ENCODE data around the gene TOP3B. TPM values are rescaled to one million over a fixed set of nuclear protein-coding genes. Genes with fewer than 3 reads are reported as not detected.
A peak's percentile ranks its signal among the peaks of the same experiment; 100 is the strongest.

Gene TOP3B
- total RNA-seq, 3 donors from 2014 or later: 30.4 to 40.0 (median 38.3) TPM

GRCh38 chr22:21921729-21922128 lies 60.9 kb downstream of the TOP3B start:
- TF ChIP-seq, protein P1, sequence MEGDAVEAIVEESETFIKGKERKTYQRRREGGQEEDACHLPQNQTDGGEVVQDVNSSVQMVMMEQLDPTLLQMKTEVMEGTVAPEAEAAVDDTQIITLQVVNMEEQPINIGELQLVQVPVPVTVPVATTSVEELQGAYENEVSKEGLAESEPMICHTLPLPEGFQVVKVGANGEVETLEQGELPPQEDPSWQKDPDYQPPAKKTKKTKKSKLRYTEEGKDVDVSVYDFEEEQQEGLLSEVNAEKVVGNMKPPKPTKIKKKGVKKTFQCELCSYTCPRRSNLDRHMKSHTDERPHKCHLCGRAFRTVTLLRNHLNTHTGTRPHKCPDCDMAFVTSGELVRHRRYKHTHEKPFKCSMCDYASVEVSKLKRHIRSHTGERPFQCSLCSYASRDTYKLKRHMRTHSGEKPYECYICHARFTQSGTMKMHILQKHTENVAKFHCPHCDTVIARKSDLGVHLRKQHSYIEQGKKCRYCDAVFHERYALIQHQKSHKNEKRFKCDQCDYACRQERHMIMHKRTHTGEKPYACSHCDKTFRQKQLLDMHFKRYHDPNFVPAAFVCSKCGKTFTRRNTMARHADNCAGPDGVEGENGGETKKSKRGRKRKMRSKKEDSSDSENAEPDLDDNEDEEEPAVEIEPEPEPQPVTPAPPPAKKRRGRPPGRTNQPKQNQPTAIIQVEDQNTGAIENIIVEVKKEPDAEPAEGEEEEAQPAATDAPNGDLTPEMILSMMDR (IDR thresholded peaks at IDR 0.05): no peak
- Histone ChIP-seq H3K9me3 (no peaks in the 10 kb centered on the region), H3K36me3 (ENCODE audit: low read depth) (no peaks in the 10 kb centered on the region), H3K4me1 (ENCODE audit: low read depth) (no peaks in the 10 kb centered on the region), H3K4me3 (no peak overlapping the region)
- intact Hi-C loops (cut with DNase I, micrococcal nuclease): no loop called here
- DNase-seq: peak in 1 of 3 donors; percentile 13
- no peak for ATAC-seq

DNA sequence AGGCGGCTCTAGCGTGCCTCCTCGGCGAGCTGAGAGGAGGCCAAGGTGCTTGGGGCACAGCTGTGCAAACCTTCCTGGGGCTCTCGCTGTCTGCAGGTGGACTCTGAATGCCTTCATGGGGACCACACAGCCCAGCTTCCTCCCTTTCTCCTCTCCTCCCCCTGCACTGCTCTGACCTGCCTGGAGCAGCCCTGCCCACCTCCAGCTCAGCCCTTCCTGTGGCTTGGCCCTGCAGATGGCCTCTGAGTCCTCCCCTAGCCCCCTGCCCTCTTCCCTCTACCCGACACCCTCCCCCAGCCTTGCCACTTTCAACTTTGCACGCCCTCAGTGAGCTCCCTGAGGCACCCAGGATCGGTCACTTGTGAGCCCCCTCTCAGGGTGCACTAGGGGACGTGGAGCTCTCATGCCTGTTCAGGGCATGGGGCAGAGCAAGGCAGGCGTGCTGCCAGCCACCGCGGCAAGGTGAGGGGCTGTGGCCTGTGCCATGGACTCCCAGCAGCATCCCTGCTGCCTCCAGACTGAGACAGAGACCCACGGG lies 61.3 kb downstream of the TOP3B start:
- no peak overlapping the region for H3K4me3 ChIP-seq
- H3K9me3 ChIP-seq: no peaks in the 10 kb centered on the region
- H3K36me3 ChIP-seq (ENCODE audit: low read depth): no peaks in the 10 kb centered on the region
- no peaks in the 10 kb centered on the region for H3K4me1 ChIP-seq (ENCODE audit: low read depth)
- ATAC-seq (no peak), DNase-seq (peak in 1 of 3 donors; percentile 35)
- TF ChIP-seq, protein P1 (IDR thresholded peaks at IDR 0.05): no peak
- intact Hi-C loops (cut with DNase I, micrococcal nuclease): no loop called here

- DNase-seq (no peak), ATAC-seq (no peak)
- TF ChIP-seq, protein P1 (IDR thresholded peaks at IDR 0.05): no peak
- intact Hi-C loops (cut with DNase I, micrococcal nuclease): no loop called here
- H3K9me3 ChIP-seq: no peaks in the 10 kb centered on the region
- H3K4me3 ChIP-seq: no peak overlapping the region
- H3K36me3 ChIP-seq (ENCODE audit: low read depth): no peaks in the 10 kb centered on the region
- no peaks in the 10 kb centered on the region for H3K4me1 ChIP-seq (ENCODE audit: low read depth)
Measured at GRCh38 chr22:21920341-21921183, 62.0 kb downstream of the TOP3B start.

- Histone ChIP-seq H3K4me1 (ENCODE audit: low read depth) (no peaks in the 10 kb centered on the region), H3K36me3 (ENCODE audit: low read depth) (no peaks in the 10 kb centered on the region), H3K4me3 (no peak overlapping the region), H3K9me3 (no peaks in the 10 kb centered on the region)
- DNase-seq (no peak), ATAC-seq (no peak)
- TF ChIP-seq, protein P1 (IDR thresholded peaks at IDR 0.05): no peak
- intact Hi-C loops (cut with DNase I, micrococcal nuclease): no loop called here
Measured at GRCh38 chr22:21919526-21920307, 62.9 kb downstream of the TOP3B start.

DNA sequence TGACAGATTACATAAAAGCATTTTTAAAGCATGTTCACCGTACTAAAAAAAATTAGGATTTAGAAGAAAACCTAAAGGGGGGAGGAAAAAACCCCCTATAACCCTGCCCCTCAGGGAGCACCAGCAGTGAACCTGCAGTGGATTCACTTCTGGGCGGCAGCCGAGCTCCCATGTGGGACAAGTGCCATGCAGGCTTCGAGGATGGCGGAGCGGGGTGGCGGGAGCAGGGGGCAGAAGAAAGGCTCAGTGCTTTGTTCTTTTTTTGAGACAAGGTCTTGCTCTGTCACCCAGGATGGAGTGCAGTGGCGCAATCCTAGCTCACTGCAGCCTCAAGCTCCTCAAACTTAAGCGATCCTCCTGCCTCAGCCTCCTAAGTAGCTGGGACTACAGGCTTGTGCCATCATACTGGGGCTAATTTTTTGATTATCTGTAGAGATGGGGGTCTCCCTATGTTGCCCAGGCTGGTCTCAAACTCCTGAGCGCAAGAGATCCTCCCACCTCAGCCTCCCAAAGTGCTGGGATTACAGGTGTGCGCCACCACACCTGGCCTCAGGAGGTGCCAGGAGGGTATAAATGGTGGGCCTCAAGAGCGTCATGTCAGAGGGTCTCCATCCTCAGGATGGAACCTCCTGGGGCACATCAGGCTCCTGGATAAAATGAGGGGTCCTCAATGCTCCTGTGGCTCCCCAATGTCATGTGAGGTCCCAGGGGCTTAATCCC lies 64.0 kb downstream of the TOP3B start:
- Histone ChIP-seq H3K4me1 (ENCODE audit: low read depth) (no peaks in the 10 kb centered on the region), H3K4me3 (no peak overlapping the region), H3K9me3 (no peaks in the 10 kb centered on the region), H3K36me3 (ENCODE audit: low read depth) (no peaks in the 10 kb centered on the region)
- no peak for ATAC-seq
- DNase-seq: no peak
- TF ChIP-seq, protein P1 (IDR thresholded peaks at IDR 0.05): no peak
- intact Hi-C loops (cut with DNase I, micrococcal nuclease): no loop called here
